Measurements from ENCODE around the gene CDH5. TPM values are rescaled to one million over a fixed set of nuclear protein-coding genes. Genes with fewer than 3 reads are reported as not detected.

The CDH5 gene
- total RNA-seq, 1 donor from 2014 or later, result 0.63 TPM

DNA sequence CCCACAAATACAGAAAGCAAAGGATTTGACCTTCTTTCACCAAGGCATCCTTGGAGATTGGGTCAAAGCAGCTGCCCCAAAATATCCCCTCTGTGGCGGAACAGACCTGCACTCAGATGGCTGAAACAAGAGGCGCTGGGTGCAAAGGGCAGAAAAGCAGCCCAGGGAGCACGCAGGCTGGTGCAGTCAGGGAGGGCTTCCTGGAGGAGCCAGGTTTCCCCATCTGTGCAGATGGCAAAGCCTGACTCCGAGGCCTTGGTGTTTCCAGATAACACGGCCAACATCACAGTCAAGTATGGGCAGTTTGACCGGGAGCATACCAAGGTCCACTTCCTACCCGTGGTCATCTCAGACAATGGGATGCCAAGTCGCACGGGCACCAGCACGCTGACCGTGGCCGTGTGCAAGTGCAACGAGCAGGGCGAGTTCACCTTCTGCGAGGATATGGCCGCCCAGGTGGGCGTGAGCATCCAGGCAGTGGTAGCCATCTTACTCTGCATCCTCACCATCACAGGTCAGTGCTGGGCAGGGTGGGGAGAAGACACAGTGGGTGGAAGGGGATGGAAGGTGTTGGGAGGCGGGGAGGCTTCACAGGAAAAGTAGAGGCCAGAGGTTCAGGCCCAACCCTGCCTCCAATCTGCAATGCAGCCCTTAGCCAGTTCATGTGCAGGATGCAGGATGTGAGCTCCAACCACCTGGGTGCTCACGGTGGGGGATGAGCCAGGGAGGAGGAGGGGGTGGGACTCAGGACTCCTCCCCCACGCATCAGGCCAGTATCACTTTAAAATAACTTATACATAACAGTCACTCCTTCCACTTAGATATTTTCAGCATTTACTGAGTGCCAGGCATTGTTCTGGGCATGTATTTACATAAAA, 34.3 kb downstream of the CDH5 start:
- no peak for DNase-seq (ENCODE audit: low read depth)
- no peak overlapping the region for H3K4me3 ChIP-seq (ENCODE audit: low read depth, low read length)
- TF ChIP-seq, protein P1, sequence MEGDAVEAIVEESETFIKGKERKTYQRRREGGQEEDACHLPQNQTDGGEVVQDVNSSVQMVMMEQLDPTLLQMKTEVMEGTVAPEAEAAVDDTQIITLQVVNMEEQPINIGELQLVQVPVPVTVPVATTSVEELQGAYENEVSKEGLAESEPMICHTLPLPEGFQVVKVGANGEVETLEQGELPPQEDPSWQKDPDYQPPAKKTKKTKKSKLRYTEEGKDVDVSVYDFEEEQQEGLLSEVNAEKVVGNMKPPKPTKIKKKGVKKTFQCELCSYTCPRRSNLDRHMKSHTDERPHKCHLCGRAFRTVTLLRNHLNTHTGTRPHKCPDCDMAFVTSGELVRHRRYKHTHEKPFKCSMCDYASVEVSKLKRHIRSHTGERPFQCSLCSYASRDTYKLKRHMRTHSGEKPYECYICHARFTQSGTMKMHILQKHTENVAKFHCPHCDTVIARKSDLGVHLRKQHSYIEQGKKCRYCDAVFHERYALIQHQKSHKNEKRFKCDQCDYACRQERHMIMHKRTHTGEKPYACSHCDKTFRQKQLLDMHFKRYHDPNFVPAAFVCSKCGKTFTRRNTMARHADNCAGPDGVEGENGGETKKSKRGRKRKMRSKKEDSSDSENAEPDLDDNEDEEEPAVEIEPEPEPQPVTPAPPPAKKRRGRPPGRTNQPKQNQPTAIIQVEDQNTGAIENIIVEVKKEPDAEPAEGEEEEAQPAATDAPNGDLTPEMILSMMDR (conservative IDR thresholded peaks at IDR 0.05; ENCODE audit: low read depth, low read length), result no peak

- TF ChIP-seq, protein P1 (conservative IDR thresholded peaks at IDR 0.05; ENCODE audit: low read depth, low read length), result no peak
- no peak for DNase-seq (ENCODE audit: low read depth)
- no peak overlapping the region for H3K4me3 ChIP-seq (ENCODE audit: low read depth, low read length)
Observed at GRCh38 chr16:66401610-66402009, 35.1 kb downstream of the CDH5 start.

DNA sequence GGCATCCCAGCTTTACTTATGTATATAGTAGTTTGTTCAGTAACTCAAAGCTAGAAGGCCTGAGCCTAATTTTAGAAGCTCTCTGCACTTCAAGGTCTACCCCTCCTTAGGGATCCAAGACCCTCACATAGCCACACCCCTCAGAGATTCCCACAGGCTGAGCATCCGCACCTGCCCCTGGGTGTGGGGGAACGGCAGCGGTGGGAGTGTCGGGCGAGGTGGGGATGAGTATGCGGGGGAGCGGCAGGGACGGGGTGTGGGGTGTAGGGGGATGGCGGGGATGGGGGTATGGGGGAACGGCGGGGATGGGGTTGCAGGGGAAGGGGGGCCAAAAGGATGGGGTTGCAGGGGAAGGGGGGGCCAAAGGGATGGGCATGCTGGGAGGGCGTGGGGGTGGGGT, 35.7 kb downstream of the CDH5 start:
- no peak for DNase-seq (ENCODE audit: low read depth)
- H3K4me3 ChIP-seq (ENCODE audit: low read depth, low read length), result no peak overlapping the region
- TF ChIP-seq, protein P1 (conservative IDR thresholded peaks at IDR 0.05; ENCODE audit: low read depth, low read length), result no peak

DNA sequence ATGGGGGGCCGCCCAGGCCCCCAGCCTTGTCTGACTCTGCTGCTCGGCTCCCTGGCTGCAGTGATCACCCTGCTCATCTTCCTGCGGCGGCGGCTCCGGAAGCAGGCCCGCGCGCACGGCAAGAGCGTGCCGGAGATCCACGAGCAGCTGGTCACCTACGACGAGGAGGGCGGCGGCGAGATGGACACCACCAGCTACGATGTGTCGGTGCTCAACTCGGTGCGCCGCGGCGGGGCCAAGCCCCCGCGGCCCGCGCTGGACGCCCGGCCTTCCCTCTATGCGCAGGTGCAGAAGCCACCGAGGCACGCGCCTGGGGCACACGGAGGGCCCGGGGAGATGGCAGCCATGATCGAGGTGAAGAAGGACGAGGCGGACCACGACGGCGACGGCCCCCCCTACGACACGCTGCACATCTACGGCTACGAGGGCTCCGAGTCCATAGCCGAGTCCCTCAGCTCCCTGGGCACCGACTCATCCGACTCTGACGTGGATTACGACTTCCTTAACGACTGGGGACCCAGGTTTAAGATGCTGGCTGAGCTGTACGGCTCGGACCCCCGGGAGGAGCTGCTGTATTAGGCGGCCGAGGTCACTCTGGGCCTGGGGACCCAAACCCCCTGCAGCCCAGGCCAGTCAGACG, 36.2 kb downstream of the CDH5 start:
- TF ChIP-seq, protein P1 (conservative IDR thresholded peaks at IDR 0.05; ENCODE audit: low read depth, low read length), result no peak
- no peak for DNase-seq (ENCODE audit: low read depth)
- H3K4me3 ChIP-seq (ENCODE audit: low read depth, low read length), result no peak overlapping the region

- TF ChIP-seq, protein P1 (conservative IDR thresholded peaks at IDR 0.05; ENCODE audit: low read depth, low read length), result no peak
- DNase-seq (ENCODE audit: low read depth), result no peak
- no peak overlapping the region for H3K4me3 ChIP-seq (ENCODE audit: low read depth, low read length)
Observed at GRCh38 chr16:66403531-66404145, 37.1 kb downstream of the CDH5 start.

DNA sequence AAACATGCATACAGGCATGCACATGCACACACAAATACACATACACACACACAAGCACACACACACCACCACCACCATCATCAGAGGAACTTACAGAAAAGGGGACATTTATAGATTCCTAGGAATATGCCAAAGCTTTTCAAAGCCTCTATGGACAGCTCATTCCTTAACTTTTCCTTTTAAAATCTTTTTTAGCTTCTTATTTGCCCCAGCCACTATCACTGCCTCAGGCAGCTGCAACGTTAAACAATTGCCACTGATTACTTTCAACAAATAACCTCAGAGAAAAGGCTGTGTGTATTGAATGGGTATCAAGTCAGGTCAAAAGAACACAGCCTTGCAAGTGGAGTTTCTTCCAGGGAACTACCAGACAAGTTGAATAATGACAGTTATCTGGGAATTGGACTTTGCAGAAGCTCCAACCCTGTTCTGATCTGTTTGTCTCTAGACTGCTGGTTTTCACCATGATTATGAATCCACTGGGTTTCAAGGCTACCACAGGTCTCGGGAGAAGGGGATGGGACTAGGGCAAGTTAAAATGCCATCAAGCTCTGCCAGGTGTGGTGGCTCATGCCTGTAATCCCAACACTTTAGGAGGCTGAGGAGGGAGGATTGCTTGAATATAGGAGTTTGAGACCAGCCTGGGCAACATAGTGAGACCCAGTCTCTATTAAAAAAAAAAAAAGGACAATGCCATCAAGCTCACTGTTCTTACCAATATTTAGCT, 38.7 kb downstream of the CDH5 start:
- TF ChIP-seq, protein P1 (conservative IDR thresholded peaks at IDR 0.05; ENCODE audit: low read depth, low read length), result no peak
- no peak overlapping the region for H3K4me3 ChIP-seq (ENCODE audit: low read depth, low read length)
- DNase-seq (ENCODE audit: low read depth), result no peak

Measured in epithelial cell of proximal tubule (primary cell).